Thoracic aorta (tissue), 2 donors: ENCODE results near the gene LAPTM5. TPM values are rescaled to one million over a fixed set of nuclear protein-coding genes. Genes with fewer than 3 reads are reported as not detected.

ENCODE experiments used
- ATAC-seq: fragments of 150-250 bp; one replicate; pipeline ENCODE4 v1.8.0; 2017; ENCODE audit warnings: low read depth; ENCODE audit not compliant: insufficient number of reproducible peaks, low FRiP score
- DNase-seq: peaks from one replicate; pipeline ENCODE4 v3.0.0-alpha.2; 2020; ENCODE audit warnings: low spot score
- H3K27ac ChIP-seq, 2 donors: fragments of 200-600 bp; sonication (generic); 1 replicate in 1 of 2; 2 replicates in 1 of 2; pipeline ENCODE4 v1.5.1; 2016; ENCODE audit warnings: mild to moderate bottlenecking in 2 of 2, moderate library complexity in 2 of 2
- H3K27me3 ChIP-seq: fragments of 200-600 bp; sonication (generic); replicated peaks from 2 replicates; pipeline ENCODE4 v1.6.0; 2016; ENCODE audit warnings: mild to moderate bottlenecking; ENCODE audit not compliant: insufficient read depth
- H3K36me3 ChIP-seq: fragments of 200-600 bp; sonication (generic); one replicate; pipeline ENCODE4 v1.5.1; 2016
- H3K4me1 ChIP-seq, 2 donors: fragments of 200-600 bp; sonication (generic); 1 replicate in 1 of 2; 2 replicates in 1 of 2; pipeline versions ENCODE4 v1.5.1 to v1.6.0; 2016; ENCODE audit warnings: low read depth in 2 of 2, mild to moderate bottlenecking in 1 of 2; ENCODE audit not compliant: control insufficient read depth in 1 of 2
- H3K4me3 ChIP-seq: fragments of 200-600 bp; sonication (generic); 2 replicates; pipeline ENCODE4 v1.5.1; 2016; ENCODE audit warnings: mild to moderate bottlenecking
- H3K9me3 ChIP-seq: fragments of 200-600 bp; sonication (generic); 2 replicates; pipeline ENCODE4 v1.5.1; 2016
- total RNA-seq, 2 donors: library from RNA; depleted of rRNA; stranded (reverse); fragments of >200 nt; gene quantifications; one replicate each; pipeline versions ENCODE4 v1.1.0 to v1.2.3, GENCODE V29; 2016
- TF ChIP-seq, protein P1 (sequence below): fragments of 200-600 bp; sonication (generic); IDR thresholded peaks from one replicate; pipeline ENCODE4 v1.5.1; 2019; ENCODE audit warnings: antibody characterized with exemption

The LAPTM5 gene
- total RNA-seq, 2 donors from 2014 or later, result 91.0 to 127 TPM

DNA sequence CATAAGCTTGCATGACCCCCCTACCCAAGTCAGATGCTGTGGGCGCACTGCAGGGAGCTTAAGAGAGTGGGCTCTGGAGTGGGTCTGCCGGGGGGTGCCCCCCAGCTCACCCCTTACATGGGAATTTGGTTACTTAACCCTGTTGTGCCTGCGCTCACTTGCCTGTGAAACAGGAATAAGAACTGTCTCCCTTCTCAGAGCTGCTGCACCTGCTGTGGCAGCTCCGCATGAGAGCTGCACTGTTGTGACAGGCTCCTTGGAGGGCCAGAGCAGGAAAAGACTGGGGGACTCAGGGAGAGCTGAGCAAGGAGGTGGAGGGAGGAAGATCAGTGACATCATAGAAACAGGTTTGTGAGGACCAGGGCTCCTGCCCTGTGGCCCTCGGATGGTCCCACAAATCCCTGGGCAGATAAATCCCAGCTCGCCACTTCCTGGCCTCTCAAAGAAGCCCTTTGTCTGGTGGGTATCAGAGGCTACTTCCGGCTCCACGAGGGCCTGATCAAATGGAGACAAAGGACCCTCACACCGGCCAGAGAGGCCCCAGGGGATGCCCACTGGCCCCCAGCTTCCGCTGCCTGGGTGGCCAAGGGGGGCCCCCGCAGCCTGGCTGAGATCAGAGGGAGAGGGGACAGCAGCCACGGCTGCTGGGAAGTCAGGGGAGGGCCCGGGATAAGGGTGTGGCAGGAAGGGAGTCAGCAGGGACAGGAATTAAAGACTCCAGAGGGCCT lies 28.9 kb upstream of the LAPTM5 start:
- H3K36me3 ChIP-seq, result no peaks in the 10 kb centered on the region
- H3K9me3 ChIP-seq, result no peaks in the 10 kb centered on the region
- no peaks in the 10 kb centered on the region for H3K27me3 ChIP-seq
- ATAC-seq (no peak), DNase-seq (no peak)
- H3K4me3 ChIP-seq, result no peak overlapping the region
- H3K4me1 ChIP-seq, result no peaks in the 10 kb centered on the region
- TF ChIP-seq, protein P1, sequence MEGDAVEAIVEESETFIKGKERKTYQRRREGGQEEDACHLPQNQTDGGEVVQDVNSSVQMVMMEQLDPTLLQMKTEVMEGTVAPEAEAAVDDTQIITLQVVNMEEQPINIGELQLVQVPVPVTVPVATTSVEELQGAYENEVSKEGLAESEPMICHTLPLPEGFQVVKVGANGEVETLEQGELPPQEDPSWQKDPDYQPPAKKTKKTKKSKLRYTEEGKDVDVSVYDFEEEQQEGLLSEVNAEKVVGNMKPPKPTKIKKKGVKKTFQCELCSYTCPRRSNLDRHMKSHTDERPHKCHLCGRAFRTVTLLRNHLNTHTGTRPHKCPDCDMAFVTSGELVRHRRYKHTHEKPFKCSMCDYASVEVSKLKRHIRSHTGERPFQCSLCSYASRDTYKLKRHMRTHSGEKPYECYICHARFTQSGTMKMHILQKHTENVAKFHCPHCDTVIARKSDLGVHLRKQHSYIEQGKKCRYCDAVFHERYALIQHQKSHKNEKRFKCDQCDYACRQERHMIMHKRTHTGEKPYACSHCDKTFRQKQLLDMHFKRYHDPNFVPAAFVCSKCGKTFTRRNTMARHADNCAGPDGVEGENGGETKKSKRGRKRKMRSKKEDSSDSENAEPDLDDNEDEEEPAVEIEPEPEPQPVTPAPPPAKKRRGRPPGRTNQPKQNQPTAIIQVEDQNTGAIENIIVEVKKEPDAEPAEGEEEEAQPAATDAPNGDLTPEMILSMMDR, result no peak
- H3K27ac ChIP-seq, result no peak overlapping the region

DNA sequence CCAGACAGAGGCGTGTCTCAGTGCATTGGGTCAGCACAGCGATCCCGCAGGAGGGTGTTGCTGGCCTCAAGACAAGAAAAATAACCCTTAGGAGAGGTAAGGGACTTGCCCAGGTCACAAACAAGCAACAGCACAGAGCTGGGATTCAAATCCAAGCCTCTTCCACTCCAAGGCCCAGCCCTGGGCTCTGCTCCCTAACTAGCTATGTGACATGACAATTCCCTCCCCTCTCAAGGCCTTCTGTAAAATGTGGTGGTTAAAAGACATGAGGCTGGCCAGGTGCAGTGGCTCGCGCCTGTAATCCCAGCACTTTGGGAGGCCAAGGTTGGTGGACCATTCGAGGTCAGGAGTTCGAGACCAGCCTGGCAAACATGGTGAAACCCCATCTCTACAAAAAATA lies 28.1 kb upstream of the LAPTM5 start:
- TF ChIP-seq, protein P1, result no peak
- DNase-seq (no peak), ATAC-seq (no peak)
- Histone ChIP-seq H3K27ac (no peak overlapping the region), H3K4me3 (no peak overlapping the region), H3K9me3 (no peaks in the 10 kb centered on the region), H3K4me1 (no peaks in the 10 kb centered on the region), H3K27me3 (no peaks in the 10 kb centered on the region), H3K36me3 (no peaks in the 10 kb centered on the region)

DNA sequence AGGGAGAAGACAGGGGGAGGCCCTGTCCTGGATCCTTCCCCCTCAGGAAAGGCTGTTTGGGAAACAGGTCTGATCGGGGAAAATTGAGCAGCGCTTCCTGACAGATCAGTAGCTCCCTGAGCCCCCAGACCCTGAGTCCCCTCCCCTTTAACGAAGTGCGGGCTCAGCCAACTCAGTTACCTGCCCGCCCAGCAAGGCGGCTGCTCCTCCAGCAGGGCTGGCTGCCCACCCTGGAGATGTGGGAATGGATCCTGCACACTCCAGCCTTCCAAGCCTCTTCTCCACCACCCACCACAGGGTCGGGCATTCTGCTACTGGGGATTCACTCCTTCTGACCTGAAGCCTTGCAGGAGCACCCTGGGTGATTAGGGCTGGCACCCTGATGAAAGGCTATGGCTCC lies 27.6 kb upstream of the LAPTM5 start:
- no peak for ATAC-seq
- Histone ChIP-seq H3K4me1 (no peaks in the 10 kb centered on the region), H3K36me3 (no peaks in the 10 kb centered on the region), H3K4me3 (no peak overlapping the region), H3K9me3 (no peaks in the 10 kb centered on the region), H3K27me3 (no peaks in the 10 kb centered on the region), H3K27ac (no peak overlapping the region)
- TF ChIP-seq, protein P1, result no peak
- DNase-seq, result no peak

DNA sequence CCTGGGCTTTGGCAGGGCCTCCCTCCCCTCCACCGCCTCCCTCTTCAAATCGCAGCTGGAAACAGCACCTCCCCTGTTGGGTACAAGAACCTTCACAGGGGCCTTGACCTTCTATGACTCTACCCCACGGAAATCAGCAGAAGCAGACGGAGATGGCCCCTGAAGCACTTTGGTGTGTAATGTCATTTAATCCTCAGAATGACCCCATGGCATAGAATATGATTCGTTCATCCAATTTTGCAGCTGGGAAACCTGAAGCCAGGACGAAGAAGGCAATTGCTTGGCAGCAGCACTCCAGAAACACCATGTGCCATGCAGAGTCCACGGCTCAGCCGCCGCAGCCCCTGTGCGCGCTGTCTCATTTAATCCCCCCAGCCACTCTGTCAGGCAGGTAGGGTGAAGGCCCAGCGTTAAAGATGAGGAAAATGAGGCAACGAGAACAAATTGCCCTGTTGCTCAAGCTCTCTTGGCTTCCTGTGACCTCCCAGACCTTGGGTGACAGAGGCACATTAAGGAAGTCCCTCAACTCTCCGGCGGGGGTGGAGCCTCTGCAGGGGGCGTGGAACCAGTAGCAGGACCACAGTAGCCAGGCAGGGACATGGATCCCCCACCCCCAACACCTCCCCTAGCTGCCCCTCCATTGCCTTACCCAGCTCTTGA lies 25.8 kb upstream of the LAPTM5 start:
- Histone ChIP-seq H3K9me3 (no peaks in the 10 kb centered on the region), H3K27ac (no peak overlapping the region), H3K4me3 (no peak overlapping the region), H3K27me3 (no peaks in the 10 kb centered on the region), H3K4me1 (no peaks in the 10 kb centered on the region), H3K36me3 (no peaks in the 10 kb centered on the region)
- TF ChIP-seq, protein P1, result no peak
- DNase-seq, result no peak
- ATAC-seq, result no peak

DNA sequence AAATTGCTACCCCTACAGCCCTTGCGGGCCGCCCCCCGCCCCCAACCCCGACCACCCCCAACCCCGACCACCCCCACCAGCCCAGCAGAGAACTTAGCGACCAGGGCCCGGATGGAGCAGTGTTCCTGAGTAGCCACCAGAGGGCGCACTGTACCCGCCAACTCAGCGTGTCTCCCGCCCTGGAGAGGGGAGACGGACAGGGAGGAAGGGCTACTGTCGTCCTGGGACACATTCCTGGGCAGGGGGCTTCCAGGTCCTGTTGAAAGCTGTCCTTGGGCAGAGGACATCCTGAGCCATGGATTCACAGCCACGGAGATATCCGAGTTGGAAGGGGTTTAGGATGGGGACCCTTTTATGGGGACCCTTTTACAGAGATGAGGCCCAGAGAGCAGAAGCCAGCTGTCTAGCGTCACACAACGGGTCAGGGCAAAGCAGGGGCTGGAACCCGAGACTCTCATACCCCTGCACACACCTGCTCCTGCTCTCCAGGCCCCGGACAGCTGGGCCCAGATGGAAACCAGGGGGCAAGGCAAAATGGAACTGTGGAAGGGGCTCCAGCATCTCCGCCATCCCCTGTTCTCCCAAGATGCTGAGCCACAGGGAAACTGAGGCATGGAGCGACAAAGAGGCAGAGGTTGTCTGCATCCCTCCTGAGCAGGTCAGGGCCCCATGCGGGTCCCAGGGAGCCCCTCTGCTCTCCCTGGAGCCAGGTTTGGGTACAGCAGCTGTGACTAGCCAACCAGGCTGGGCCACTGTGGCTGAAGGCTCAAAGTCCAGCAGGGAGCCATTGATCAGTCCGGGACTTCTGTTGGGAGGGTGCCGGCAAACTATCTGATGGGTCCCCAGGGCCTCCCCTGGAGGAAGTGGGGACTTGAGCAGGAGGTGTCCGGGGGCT lies 25.0 kb upstream of the LAPTM5 start:
- Histone ChIP-seq H3K36me3 (no peaks in the 10 kb centered on the region), H3K4me1 (no peaks in the 10 kb centered on the region), H3K9me3 (no peaks in the 10 kb centered on the region), H3K27me3 (no peaks in the 10 kb centered on the region), H3K4me3 (no peak overlapping the region), H3K27ac (no peak overlapping the region)
- TF ChIP-seq, protein P1, result peak; percentile 89
- ATAC-seq (no peak), DNase-seq (peak; percentile 12)
